ENCODE results near the gene ITGB8.

DNA sequence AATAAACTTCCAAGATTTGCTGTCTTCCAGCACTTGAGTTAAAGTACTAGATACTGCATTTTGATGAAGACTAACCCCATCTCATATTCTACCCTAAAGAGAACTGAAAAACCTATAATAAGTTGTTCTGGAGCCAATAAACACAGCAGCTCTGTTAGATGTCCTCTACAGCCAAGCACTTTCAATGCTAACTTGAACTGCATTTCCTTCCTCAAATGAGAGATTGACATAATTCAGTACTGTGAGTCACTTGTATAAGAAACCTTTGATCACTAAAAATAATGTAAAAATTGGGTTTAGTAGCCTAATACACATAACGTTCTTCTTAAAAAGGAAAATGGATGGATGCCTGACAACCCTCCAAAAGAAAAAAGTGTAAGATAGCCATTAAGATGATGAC lies 81.3 kb downstream of the ITGB8 start:
- no peak for TF ChIP-seq ZNF274 (IDR thresholded peaks at IDR 0.05; ENCODE audit: low read depth, low read length)
- TF ChIP-seq YY1 (IDR thresholded peaks at IDR 0.05; ENCODE audit: insufficient read depth, insufficient read length) = no peak
- TF ChIP-seq SUZ12 (IDR thresholded peaks at IDR 0.05; ENCODE audit: extremely low read depth, insufficient read depth, insufficient read length) = no peak
